ENCODE data around the gene ARHGEF7.

Gene ARHGEF7

GRCh38 chr13:111278743-111279652 lies 163.9 kb downstream of the ARHGEF7 start:
- H3K27ac ChIP-seq = no peak overlapping the region
- TF ChIP-seq ZFX (IDR thresholded peaks at IDR 0.05) = no peak
- TF ChIP-seq, protein P1, sequence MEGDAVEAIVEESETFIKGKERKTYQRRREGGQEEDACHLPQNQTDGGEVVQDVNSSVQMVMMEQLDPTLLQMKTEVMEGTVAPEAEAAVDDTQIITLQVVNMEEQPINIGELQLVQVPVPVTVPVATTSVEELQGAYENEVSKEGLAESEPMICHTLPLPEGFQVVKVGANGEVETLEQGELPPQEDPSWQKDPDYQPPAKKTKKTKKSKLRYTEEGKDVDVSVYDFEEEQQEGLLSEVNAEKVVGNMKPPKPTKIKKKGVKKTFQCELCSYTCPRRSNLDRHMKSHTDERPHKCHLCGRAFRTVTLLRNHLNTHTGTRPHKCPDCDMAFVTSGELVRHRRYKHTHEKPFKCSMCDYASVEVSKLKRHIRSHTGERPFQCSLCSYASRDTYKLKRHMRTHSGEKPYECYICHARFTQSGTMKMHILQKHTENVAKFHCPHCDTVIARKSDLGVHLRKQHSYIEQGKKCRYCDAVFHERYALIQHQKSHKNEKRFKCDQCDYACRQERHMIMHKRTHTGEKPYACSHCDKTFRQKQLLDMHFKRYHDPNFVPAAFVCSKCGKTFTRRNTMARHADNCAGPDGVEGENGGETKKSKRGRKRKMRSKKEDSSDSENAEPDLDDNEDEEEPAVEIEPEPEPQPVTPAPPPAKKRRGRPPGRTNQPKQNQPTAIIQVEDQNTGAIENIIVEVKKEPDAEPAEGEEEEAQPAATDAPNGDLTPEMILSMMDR (conservative IDR thresholded peaks at IDR 0.05) = no peak

GRCh38 chr13:111280226-111280625 lies 165.1 kb downstream of the ARHGEF7 start:
- H3K27ac ChIP-seq = no peak overlapping the region
- TF ChIP-seq, protein P1 (conservative IDR thresholded peaks at IDR 0.05) = no peak
- TF ChIP-seq ZFX (IDR thresholded peaks at IDR 0.05) = no peak

DNA sequence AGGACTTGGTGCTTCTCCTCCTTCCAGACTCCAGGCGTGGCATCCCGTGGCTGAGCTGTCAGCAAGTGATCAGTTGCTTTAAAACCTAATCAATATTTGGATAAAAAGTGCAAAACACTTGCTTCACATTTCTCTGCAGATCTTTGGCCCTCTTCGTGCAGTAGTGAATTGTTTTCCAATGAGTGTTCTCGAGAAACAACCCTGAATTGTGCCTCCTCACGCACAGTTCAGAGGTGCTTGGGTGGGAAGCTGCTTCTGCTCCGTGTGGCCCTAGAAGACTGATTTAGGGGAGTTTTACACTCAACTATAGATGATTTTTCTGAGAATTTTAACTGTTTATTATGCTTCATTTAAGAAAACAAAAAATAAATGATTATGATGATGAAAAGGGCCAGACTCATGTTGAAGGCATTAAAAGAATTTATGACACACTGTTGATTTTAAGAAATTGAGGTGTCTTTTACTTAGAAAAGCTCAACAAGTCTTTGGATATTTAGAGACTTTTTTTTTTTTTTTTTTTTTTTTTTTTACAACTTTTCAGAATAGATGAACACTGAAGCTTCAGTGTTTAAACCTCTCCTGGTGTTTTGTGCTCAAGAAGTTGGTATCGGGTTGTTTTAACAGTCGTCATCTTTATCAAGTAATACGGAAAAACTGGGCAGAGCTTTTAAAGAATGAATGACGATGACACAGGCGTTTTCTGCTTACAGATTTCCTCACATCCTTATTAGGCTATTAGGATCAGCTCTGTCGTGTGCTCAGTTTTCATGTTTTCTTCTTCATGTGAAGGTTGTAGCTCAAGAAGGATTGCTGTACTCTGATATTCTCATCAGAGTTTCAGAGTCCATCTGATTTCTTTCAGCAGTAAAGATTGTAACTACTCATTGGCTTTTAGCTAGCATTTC lies 165.8 kb downstream of the ARHGEF7 start:
- no peak overlapping the region for H3K27ac ChIP-seq
- TF ChIP-seq, protein P1 (conservative IDR thresholded peaks at IDR 0.05) = no peak
- TF ChIP-seq ZFX (IDR thresholded peaks at IDR 0.05) = no peak

GRCh38 chr13:111281751-111282311 lies 166.7 kb downstream of the ARHGEF7 start:
- TF ChIP-seq, protein P1 (conservative IDR thresholded peaks at IDR 0.05) = no peak
- no peak for TF ChIP-seq ZFX (IDR thresholded peaks at IDR 0.05)
- no peak overlapping the region for H3K27ac ChIP-seq

DNA sequence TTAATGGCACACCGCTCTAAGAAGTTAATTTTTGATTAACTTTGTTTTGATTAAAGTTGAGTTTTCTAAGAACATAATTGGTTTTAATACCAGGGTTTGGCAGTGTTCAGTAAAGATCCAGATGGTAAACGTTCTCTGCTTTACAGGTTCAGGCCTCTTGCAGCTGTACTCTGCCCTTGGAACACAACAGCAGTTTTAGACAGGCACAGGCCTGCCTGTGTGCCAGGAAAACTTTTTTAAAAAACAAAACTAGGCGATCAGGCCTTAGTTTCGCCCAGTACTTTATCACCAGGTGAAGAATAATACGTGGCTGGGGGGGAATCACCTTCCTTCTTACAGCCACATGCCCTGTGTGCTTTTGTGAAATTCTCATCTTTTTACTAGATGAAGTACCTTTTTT lies 167.3 kb downstream of the ARHGEF7 start:
- no peak overlapping the region for H3K27ac ChIP-seq
- no peak for TF ChIP-seq ZFX (IDR thresholded peaks at IDR 0.05)
- TF ChIP-seq, protein P1 (conservative IDR thresholded peaks at IDR 0.05) = no peak

DNA sequence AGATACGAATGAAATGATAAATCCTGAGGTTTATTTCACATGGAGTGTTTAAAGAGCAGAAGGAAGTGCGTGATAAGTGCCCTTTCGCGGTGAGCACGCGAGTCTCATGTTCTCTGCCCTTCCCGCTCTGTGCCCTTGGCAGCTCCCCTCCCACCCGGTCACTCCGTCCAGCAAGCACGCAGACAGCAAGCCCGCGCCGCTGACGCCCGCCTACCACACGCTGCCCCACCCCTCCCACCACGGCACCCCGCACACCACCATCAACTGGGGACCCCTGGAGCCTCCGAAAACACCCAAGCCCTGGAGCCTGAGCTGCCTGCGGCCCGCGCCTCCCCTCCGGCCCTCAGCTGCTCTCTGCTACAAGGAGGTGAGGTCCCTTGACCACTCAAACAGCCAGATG lies 167.9 kb downstream of the ARHGEF7 start:
- no peak overlapping the region for H3K27ac ChIP-seq
- TF ChIP-seq, protein P1 (conservative IDR thresholded peaks at IDR 0.05) = no peak
- no peak for TF ChIP-seq ZFX (IDR thresholded peaks at IDR 0.05)

Data from C4-2B (cell line).